K562 (cell line): Measurements from ENCODE around the gene RBMX. TPM values are rescaled to one million over a fixed set of nuclear protein-coding genes. Genes with fewer than 3 reads are reported as not detected.

Experiments used
- CCAR2 ChIP-seq: fragments of 200-400 bp; formaldehyde crosslinking; IDR thresholded peaks from 2 replicates; pipeline ENCODE4 v1.6.1; 2017; ENCODE audit warnings: mild to moderate bottlenecking, low read depth, low read length
- CGGBP1 ChIP-seq: fragments of 250-450 bp; sonication (Bioruptor Pico); IDR thresholded peaks from 2 replicates; pipeline ENCODE4 v1.9.0; 2021; ENCODE audit warnings: mild to moderate bottlenecking
- GATAD2B ChIP-seq: fragments of 450-650 bp; IDR thresholded peaks from 2 replicates; pipeline ENCODE4 v1.6.1; 2017; ENCODE audit warnings: mild to moderate bottlenecking, borderline replicate concordance
- HEY1 ChIP-seq: fragments of 250-450 bp; sonication (Bioruptor Pico); IDR thresholded peaks from 2 replicates; pipeline ENCODE4 v1.5.0; 2020; ENCODE audit warnings: mild to moderate bottlenecking, moderate library complexity, borderline replicate concordance
- JUNB ChIP-seq: fragments of 450-650 bp; formaldehyde crosslinking; conservative IDR thresholded peaks from 2 replicates; pipeline ENCODE4 v1.4.0; 2020; ENCODE audit warnings: mild to moderate bottlenecking
- MTA3 ChIP-seq: fragments of 450-650 bp; formaldehyde crosslinking; IDR thresholded peaks from 2 replicates; pipeline ENCODE4 v1.6.1; 2017; ENCODE audit warnings: mild to moderate bottlenecking, borderline replicate concordance
- NR4A1 ChIP-seq, 2 experiments: fragments of 250-450 bp in 1 of 2; fragments of 450-650 bp in 1 of 2; sonication (Bioruptor Pico) in 1 of 2; IDR thresholded peaks; 2 replicates each; pipeline versions ENCODE4 v1.4.0 to v1.6.1; 2016 to 2020; ENCODE audit warnings: mild to moderate bottlenecking in 2 of 2, missing compliant biosample characterization in 1 of 2, missing genetic modification characterization in 1 of 2, moderate library complexity in 1 of 2
- PCBP1 ChIP-seq: fragments of 200-400 bp; formaldehyde crosslinking; IDR thresholded peaks from 2 replicates; pipeline ENCODE4 v1.6.1; 2018; ENCODE audit warnings: mild to moderate bottlenecking, low read depth, low read length; ENCODE audit not compliant: poor library complexity, severe bottlenecking
- SMARCC2 ChIP-seq: fragments of 450-650 bp; IDR thresholded peaks from 2 replicates; pipeline ENCODE4 v1.6.1; 2017; ENCODE audit warnings: antibody characterized with exemption, moderate library complexity, mild to moderate bottlenecking, low read depth
- STAG1 ChIP-seq: sonication (generic); formaldehyde crosslinking; IDR thresholded peaks from 2 replicates; pipeline ENCODE4 v1.5.0; 2020; ENCODE audit warnings: missing genetic modification reagents, borderline replicate concordance
- TARDBP ChIP-seq: fragments of 450-650 bp; IDR thresholded peaks from 2 replicates; pipeline ENCODE4 v1.6.1; 2016
- USF2 ChIP-seq: sonication (generic); formaldehyde crosslinking; IDR thresholded peaks from 2 replicates; pipeline ENCODE4 v1.5.0; 2020; ENCODE audit warnings: missing genetic modification reagents
- ZNF282 ChIP-seq: sonication (generic); formaldehyde crosslinking; IDR thresholded peaks from 2 replicates; pipeline ENCODE4 v1.8.1; 2023; ENCODE audit warnings: missing genetic modification reagents
- ZNF3 ChIP-seq: fragments of 250-450 bp; sonication (Bioruptor Pico); IDR thresholded peaks from 2 replicates; pipeline ENCODE4 v1.5.0; 2021; ENCODE audit warnings: mild to moderate bottlenecking, moderate library complexity
- ZNF507 ChIP-seq: conservative IDR thresholded peaks from 2 replicates; pipeline ENCODE4 v1.6.1; 2017; ENCODE audit warnings: missing genetic modification characterization, missing compliant biosample characterization
- polyA plus RNA-seq, 8 experiments: library from polyadenylated mRNA; depleted of rRNA in 4 of 8; stranded (reverse) in 5 of 8; unstranded in 3 of 8; fragments of >200 nt; fragmentation: Nextera tagmentation in 2 of 8; fragmentation: Illumina TruSeq in 1 of 8; extraction: Ambion mirVana in 2 of 8; extraction: Trizol in 1 of 8; gene quantifications; 2 replicates each; pipeline versions ENCODE4 v1.2.1 to v1.2.3, GENCODE V29; 2011 to 2014; ENCODE audit warnings: inconsistent platforms in 1 of 8, missing spikeins in 1 of 8
- total RNA-seq, 7 experiments: library from RNA; depleted of rRNA in 6 of 7; stranded (reverse); fragments of >200 nt in 6 of 7; fragmentation: Illumina TruSeq in 2 of 7; extraction: Trizol in 2 of 7; gene quantifications; 2 replicates each; pipeline versions ENCODE4 v1.2.1 to v1.2.3, GENCODE V29; 2011 to 2021; ENCODE audit warnings: low replicate concordance in 1 of 7
- TF ChIP-seq, protein P1 (sequence below): sonication (generic); formaldehyde crosslinking; IDR thresholded peaks from 2 replicates; pipeline ENCODE4 v1.8.0; 2022; ENCODE audit warnings: mild to moderate bottlenecking, missing genetic modification reagents
- TF ChIP-seq, protein P2 (sequence below): fragments of 450-650 bp; IDR thresholded peaks from 2 replicates; pipeline ENCODE4 v1.6.1; 2017; ENCODE audit warnings: antibody characterized with exemption, mild to moderate bottlenecking

Gene RBMX
- total and polyA plus RNA-seq, 9 of the 15 experiments (the other 6 are each of a cell fraction or from before 2014, with no cell fraction given), result 405 to 671 (median 540) TPM

- TF ChIP-seq NR4A1 (CRISPR knock-in tag; IDR thresholded peaks at IDR 0.05) (no peak), NR4A1 (tag; IDR thresholded peaks at IDR 0.05) (0 out of 2 replicates have a peak, but pooled peaks have one; percentile 43), JUNB (CRISPR knock-in tag) (no peak), ZNF507 (tag) (no peak), PCBP1 (no peak), STAG1 (CRISPR knock-in tag) (no peak), USF2 (CRISPR knock-in tag) (no peak), CCAR2 (no peak), ZNF3 (CRISPR knock-in tag) (no peak), CGGBP1 (CRISPR knock-in tag) (no peak), HEY1 (CRISPR knock-in tag) (no peak), GATAD2B (no peak), MTA3 (peak; percentile 96), ZNF282 (CRISPR knock-in tag) (no peak), SMARCC2 (no peak), TARDBP (no peak)
- TF ChIP-seq, protein P1, sequence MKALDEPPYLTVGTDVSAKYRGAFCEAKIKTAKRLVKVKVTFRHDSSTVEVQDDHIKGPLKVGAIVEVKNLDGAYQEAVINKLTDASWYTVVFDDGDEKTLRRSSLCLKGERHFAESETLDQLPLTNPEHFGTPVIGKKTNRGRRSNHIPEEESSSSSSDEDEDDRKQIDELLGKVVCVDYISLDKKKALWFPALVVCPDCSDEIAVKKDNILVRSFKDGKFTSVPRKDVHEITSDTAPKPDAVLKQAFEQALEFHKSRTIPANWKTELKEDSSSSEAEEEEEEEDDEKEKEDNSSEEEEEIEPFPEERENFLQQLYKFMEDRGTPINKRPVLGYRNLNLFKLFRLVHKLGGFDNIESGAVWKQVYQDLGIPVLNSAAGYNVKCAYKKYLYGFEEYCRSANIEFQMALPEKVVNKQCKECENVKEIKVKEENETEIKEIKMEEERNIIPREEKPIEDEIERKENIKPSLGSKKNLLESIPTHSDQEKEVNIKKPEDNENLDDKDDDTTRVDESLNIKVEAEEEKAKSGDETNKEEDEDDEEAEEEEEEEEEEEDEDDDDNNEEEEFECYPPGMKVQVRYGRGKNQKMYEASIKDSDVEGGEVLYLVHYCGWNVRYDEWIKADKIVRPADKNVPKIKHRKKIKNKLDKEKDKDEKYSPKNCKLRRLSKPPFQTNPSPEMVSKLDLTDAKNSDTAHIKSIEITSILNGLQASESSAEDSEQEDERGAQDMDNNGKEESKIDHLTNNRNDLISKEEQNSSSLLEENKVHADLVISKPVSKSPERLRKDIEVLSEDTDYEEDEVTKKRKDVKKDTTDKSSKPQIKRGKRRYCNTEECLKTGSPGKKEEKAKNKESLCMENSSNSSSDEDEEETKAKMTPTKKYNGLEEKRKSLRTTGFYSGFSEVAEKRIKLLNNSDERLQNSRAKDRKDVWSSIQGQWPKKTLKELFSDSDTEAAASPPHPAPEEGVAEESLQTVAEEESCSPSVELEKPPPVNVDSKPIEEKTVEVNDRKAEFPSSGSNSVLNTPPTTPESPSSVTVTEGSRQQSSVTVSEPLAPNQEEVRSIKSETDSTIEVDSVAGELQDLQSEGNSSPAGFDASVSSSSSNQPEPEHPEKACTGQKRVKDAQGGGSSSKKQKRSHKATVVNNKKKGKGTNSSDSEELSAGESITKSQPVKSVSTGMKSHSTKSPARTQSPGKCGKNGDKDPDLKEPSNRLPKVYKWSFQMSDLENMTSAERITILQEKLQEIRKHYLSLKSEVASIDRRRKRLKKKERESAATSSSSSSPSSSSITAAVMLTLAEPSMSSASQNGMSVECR (CRISPR knock-in tag), result no peak
- TF ChIP-seq, protein P2, sequence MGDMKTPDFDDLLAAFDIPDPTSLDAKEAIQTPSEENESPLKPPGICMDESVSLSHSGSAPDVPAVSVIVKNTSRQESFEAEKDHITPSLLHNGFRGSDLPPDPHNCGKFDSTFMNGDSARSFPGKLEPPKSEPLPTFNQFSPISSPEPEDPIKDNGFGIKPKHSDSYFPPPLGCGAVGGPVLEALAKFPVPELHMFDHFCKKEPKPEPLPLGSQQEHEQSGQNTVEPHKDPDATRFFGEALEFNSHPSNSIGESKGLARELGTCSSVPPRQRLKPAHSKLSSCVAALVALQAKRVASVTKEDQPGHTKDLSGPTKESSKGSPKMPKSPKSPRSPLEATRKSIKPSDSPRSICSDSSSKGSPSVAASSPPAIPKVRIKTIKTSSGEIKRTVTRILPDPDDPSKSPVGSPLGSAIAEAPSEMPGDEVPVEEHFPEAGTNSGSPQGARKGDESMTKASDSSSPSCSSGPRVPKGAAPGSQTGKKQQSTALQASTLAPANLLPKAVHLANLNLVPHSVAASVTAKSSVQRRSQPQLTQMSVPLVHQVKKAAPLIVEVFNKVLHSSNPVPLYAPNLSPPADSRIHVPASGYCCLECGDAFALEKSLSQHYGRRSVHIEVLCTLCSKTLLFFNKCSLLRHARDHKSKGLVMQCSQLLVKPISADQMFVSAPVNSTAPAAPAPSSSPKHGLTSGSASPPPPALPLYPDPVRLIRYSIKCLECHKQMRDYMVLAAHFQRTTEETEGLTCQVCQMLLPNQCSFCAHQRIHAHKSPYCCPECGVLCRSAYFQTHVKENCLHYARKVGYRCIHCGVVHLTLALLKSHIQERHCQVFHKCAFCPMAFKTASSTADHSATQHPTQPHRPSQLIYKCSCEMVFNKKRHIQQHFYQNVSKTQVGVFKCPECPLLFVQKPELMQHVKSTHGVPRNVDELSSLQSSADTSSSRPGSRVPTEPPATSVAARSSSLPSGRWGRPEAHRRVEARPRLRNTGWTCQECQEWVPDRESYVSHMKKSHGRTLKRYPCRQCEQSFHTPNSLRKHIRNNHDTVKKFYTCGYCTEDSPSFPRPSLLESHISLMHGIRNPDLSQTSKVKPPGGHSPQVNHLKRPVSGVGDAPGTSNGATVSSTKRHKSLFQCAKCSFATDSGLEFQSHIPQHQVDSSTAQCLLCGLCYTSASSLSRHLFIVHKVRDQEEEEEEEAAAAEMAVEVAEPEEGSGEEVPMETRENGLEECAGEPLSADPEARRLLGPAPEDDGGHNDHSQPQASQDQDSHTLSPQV, result 0 out of 2 replicates have a peak, but pooled peaks have one; percentile 10
These were observed at the start of gene RBMX (continued) for GRCh38 chrX:136880452-136881013.
